ENCODE data around the gene BCAS1. TPM values are rescaled to one million over a fixed set of nuclear protein-coding genes. Genes with fewer than 3 reads are reported as not detected.

Gene BCAS1
- total and polyA plus RNA-seq, 12 donors: 0.03 TPM; not detected in 11

- Histone ChIP-seq H3K4me1 (no peaks in the 10 kb centered on the region), H3K36me3 (no peaks in the 10 kb centered on the region), H3K27ac (no peak overlapping the region), H3K4me3 (no peak overlapping the region), H3K27me3 (peaks cover 0 to 33% (median 10%) of the 10 kb centered on the region in 7 donors), H3K9me3 (peaks cover 0 to 15% (median 0%) of the 10 kb centered on the region in 11 donors)
- intact Hi-C loops (cut with DNase I): loop anchor here in 1 of 10 donors (5.0 kb wide), 1 partner anchor 1707 kb away; no protein-coding TSS in a partner anchor
- no peak for DNase-seq
- 92 to 97% methylated on average over 1 of the region's 1 CpG for WGBS, 2 donors
- no peak for ATAC-seq
- TF ChIP-seq CTCF (IDR thresholded peaks at IDR 0.05): no peak
Observed at GRCh38 chr20:54029643-54030042, 40.8 kb downstream of the BCAS1 start.

- DNase-seq (no peak), ATAC-seq (no peak)
- no peak overlapping the region for H3K27ac ChIP-seq
- 55 to 56% methylated on average over 5 of the region's 5 CpGs for WGBS, 2 donors
- intact Hi-C loops (cut with DNase I): no loop called here
- H3K4me1 ChIP-seq: no peaks in the 10 kb centered on the region
- H3K4me3 ChIP-seq: no peak overlapping the region
- H3K9me3 ChIP-seq: peaks cover 0 to 15% (median 0%) of the 10 kb centered on the region in 11 donors
- TF ChIP-seq CTCF (IDR thresholded peaks at IDR 0.05): no peak
- H3K27me3 ChIP-seq: peaks cover 0 to 33% (median 10%) of the 10 kb centered on the region in 7 donors
- H3K36me3 ChIP-seq: no peaks in the 10 kb centered on the region
Observed at GRCh38 chr20:54029176-54029575, 41.2 kb downstream of the BCAS1 start.

GRCh38 chr20:54028276-54029011 lies 42.0 kb downstream of the BCAS1 start:
- WGBS, 2 donors: 78 to 80% methylated on average over 22 of the region's 22 CpGs
- Histone ChIP-seq H3K36me3 (no peaks in the 10 kb centered on the region), H3K4me1 (no peaks in the 10 kb centered on the region), H3K27me3 (peaks cover 0 to 33% (median 10%) of the 10 kb centered on the region in 7 donors), H3K27ac (no peak overlapping the region), H3K4me3 (no peak overlapping the region), H3K9me3 (peaks cover 0 to 15% (median 0%) of the 10 kb centered on the region in 11 donors)
- intact Hi-C loops (cut with DNase I): no loop called here
- no peak for TF ChIP-seq CTCF (IDR thresholded peaks at IDR 0.05)
- no peak for ATAC-seq
- DNase-seq: no peak

- peaks cover 0 to 13% (median 0%) of the 10 kb centered on the region in 11 donors for H3K9me3 ChIP-seq
- no peaks in the 10 kb centered on the region for H3K36me3 ChIP-seq
- no peak overlapping the region for H3K4me3 ChIP-seq
- no peak overlapping the region for H3K27ac ChIP-seq
- WGBS, 2 donors: 72 to 76% methylated on average over 4 of the region's 4 CpGs
- peaks cover 0 to 33% (median 10%) of the 10 kb centered on the region in 7 donors for H3K27me3 ChIP-seq
- TF ChIP-seq CTCF (IDR thresholded peaks at IDR 0.05): no peak
- DNase-seq (no peak), ATAC-seq (no peak)
- intact Hi-C loops (cut with DNase I): no loop called here
- H3K4me1 ChIP-seq: no peaks in the 10 kb centered on the region
Observed at GRCh38 chr20:54027704-54028103, 42.7 kb downstream of the BCAS1 start.
